Fibroblast of skin of back (primary cell): ENCODE measurements around the gene TAF1B.
A peak's percentile ranks its signal among the peaks of the same experiment; 100 is the strongest.

Experiments
- DNase-seq: peaks from one replicate; pipeline ENCODE4 v3.0.0-alpha.2; 2013

Gene TAF1B

GRCh38 chr2:9967053-9967775 is 123.9 kb downstream of the TAF1B start:
- no peak for DNase-seq

GRCh38 chr2:9968553-9969497 is 125.6 kb downstream of the TAF1B start:
- DNase-seq: no peak

- DNase-seq: no peak
Measured at GRCh38 chr2:9970200-9971044, 127.1 kb downstream of the TAF1B start.

GRCh38 chr2:9971105-9971818 is 128.0 kb downstream of the TAF1B start:
- no peak for DNase-seq

GRCh38 chr2:9971890-9972289 is 128.6 kb downstream of the TAF1B start:
- DNase-seq: no peak

- DNase-seq: peak; percentile 69
Measured at GRCh38 chr2:9972621-9973479, 129.6 kb downstream of the TAF1B start.

GRCh38 chr2:9973690-9974089 is 130.4 kb downstream of the TAF1B start:
- no peak for DNase-seq

GRCh38 chr2:9974343-9974742 is 131.1 kb downstream of the TAF1B start:
- DNase-seq: no peak

- DNase-seq: no peak
Measured at GRCh38 chr2:9975328-9975727, 132.1 kb downstream of the TAF1B start.

GRCh38 chr2:9975805-9976447 is 132.7 kb downstream of the TAF1B start:
- DNase-seq: peak; percentile 97

- DNase-seq: no peak
Measured at GRCh38 chr2:9979977-9980376, 136.7 kb downstream of the TAF1B start.

GRCh38 chr2:9980520-9980919 is 137.2 kb downstream of the TAF1B start:
- peak; percentile 66 for DNase-seq

- peak; percentile 57 for DNase-seq
Measured at GRCh38 chr2:9981655-9982054, 138.4 kb downstream of the TAF1B start.

GRCh38 chr2:9982248-9982647 is 139.0 kb downstream of the TAF1B start:
- DNase-seq: peak; percentile 92

GRCh38 chr2:9982891-9983290 is 139.6 kb downstream of the TAF1B start:
- DNase-seq: no peak

- no peak for DNase-seq
Measured at GRCh38 chr2:9983401-9984216, 140.3 kb downstream of the TAF1B start.
